ENCODE results near the gene TCTA.

GRCh38 chr3:49434731-49435130 is 22.5 kb downstream of the TCTA start:
- TF ChIP-seq CTCF (IDR thresholded peaks at IDR 0.05) (no peak), POLR2A (IDR thresholded peaks at IDR 0.05) (no peak)

Data from tibial nerve (tissue), 3 donors.